Left ventricle myocardium inferior (tissue), 1 donor: Measurements from ENCODE around the gene IARS2. TPM values are rescaled to one million over a fixed set of nuclear protein-coding genes. Genes with fewer than 3 reads are reported as not detected.

ENCODE experiments used
- DNase-seq: peaks from one replicate; pipeline ENCODE4 v3.0.0-alpha.2; 2020
- H3K27ac ChIP-seq: fragments of 200-600 bp; replicated peaks from 2 replicates; pipeline ENCODE4 v1.8.0; 2021
- H3K27me3 ChIP-seq: fragments of 200-600 bp; 2 replicates; pipeline ENCODE4 v1.8.0; 2021; ENCODE audit warnings: low read depth
- H3K36me3 ChIP-seq: fragments of 200-600 bp; 2 replicates; pipeline ENCODE4 v1.8.0; 2021
- H3K4me1 ChIP-seq: fragments of 200-600 bp; 2 replicates; pipeline ENCODE4 v1.8.0; 2021
- H3K4me3 ChIP-seq: fragments of 200-600 bp; 2 replicates; pipeline ENCODE4 v1.8.0; 2021; ENCODE audit warnings: mild to moderate bottlenecking, moderate library complexity
- H3K9me3 ChIP-seq: fragments of 200-600 bp; replicated peaks from 2 replicates; pipeline ENCODE4 v1.8.0; 2021
- CTCF ChIP-seq: fragments of 200-600 bp; IDR thresholded peaks from 2 replicates; pipeline ENCODE4 v1.8.0; 2021; ENCODE audit warnings: antibody characterized with exemption, mild to moderate bottlenecking, borderline replicate concordance
- intact Hi-C: fragments of 100-400 bp; cut with micrococcal nuclease; formaldehyde crosslinking; loops from one replicate; pipeline ENCODE4 v1.11.0; 2022
- total RNA-seq: library from RNA; stranded (reverse); fragmentation: NEBNext Ultra II Directional; extraction: Animal tissue kit (Norgen Biotek cat#: 25700); gene quantifications from one replicate; pipeline ENCODE4 v1.2.1, GENCODE V29; 2021
- donor health status: DM: no; HTN: yes; CAD: no; lungs with severe emphysema.

The IARS2 gene
- total RNA-seq, 1 donor from 2014 or later: 77.5 TPM

GRCh38 chr1:220121791-220122530, 28.0 kb downstream of the IARS2 start:
- H3K36me3 ChIP-seq: peaks cover 24% of the 10 kb centered on the region
- no peak for DNase-seq
- intact Hi-C loops: no loop called here
- peaks cover 14% of the 10 kb centered on the region for H3K4me1 ChIP-seq
- H3K4me3 ChIP-seq: no peak overlapping the region
- TF ChIP-seq CTCF: no peak
- peak overlapping the region; percentile 10 for H3K27ac ChIP-seq
- no peaks in the 10 kb centered on the region for H3K9me3 ChIP-seq
- H3K27me3 ChIP-seq: no peaks in the 10 kb centered on the region

DNA sequence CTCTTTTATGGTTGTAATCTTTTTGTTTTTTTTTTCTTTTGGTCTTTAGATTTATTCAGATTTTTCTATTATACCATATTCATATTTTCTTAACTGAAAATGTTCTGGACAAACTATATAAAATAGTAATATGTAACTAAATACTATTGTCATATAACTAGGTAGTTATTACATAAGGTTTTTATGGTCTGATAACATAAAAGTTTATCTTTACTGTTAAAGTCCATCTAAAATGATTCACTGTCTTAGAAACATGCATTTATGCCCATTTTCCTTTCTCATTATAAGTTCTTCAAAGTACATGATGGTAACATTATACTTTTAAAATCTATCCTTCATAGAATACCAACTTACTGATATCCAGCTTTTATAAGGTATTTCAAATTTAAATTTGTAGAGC, 29.1 kb downstream of the IARS2 start:
- intact Hi-C loops: no loop called here
- no peak for DNase-seq
- Histone ChIP-seq H3K36me3 (peaks cover 24% of the 10 kb centered on the region), H3K27ac (no peak overlapping the region), H3K9me3 (no peaks in the 10 kb centered on the region), H3K4me3 (no peak overlapping the region), H3K4me1 (peaks cover 14% of the 10 kb centered on the region), H3K27me3 (no peaks in the 10 kb centered on the region)
- TF ChIP-seq CTCF: no peak

- Histone ChIP-seq H3K9me3 (no peaks in the 10 kb centered on the region), H3K36me3 (peaks cover 31% of the 10 kb centered on the region), H3K27me3 (no peaks in the 10 kb centered on the region), H3K4me1 (peaks cover 14% of the 10 kb centered on the region), H3K27ac (no peak overlapping the region), H3K4me3 (no peak overlapping the region)
- intact Hi-C loops: no loop called here
- TF ChIP-seq CTCF: peak; percentile 39
- no peak for DNase-seq
Measured at GRCh38 chr1:220123889-220124288, 30.0 kb downstream of the IARS2 start.

DNA sequence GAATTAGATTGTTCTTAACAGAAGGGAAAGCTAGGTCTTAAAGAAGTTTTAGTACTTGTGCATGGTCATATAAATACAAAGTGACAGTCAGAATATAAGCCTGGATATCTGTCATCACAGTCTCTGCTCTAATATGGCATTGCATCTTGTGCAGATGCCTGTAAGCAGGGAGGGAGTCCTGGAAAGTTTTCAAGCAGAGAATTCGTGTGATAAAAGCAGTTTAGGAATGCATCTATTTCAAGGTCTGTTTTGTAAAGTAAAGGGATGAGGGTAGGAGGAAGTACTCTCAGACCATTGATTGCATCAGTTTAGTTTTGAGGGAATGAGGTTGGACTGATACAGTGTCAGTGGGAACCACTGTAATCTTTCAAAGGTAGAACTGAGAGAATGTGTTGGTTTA, 30.6 kb downstream of the IARS2 start:
- H3K4me1 ChIP-seq: peaks cover 14% of the 10 kb centered on the region
- H3K9me3 ChIP-seq: peaks cover 5% of the 10 kb centered on the region
- peaks cover 38% of the 10 kb centered on the region for H3K36me3 ChIP-seq
- no peak for DNase-seq
- intact Hi-C loops: no loop called here
- no peaks in the 10 kb centered on the region for H3K27me3 ChIP-seq
- no peak overlapping the region for H3K4me3 ChIP-seq
- TF ChIP-seq CTCF: no peak
- no peak overlapping the region for H3K27ac ChIP-seq

- H3K4me3 ChIP-seq: no peak overlapping the region
- H3K4me1 ChIP-seq: peaks cover 14% of the 10 kb centered on the region
- TF ChIP-seq CTCF: no peak
- intact Hi-C loops: no loop called here
- no peak overlapping the region for H3K27ac ChIP-seq
- H3K9me3 ChIP-seq: peaks cover 6% of the 10 kb centered on the region
- peaks cover 54% of the 10 kb centered on the region for H3K36me3 ChIP-seq
- H3K27me3 ChIP-seq: no peaks in the 10 kb centered on the region
- no peak for DNase-seq
Measured at GRCh38 chr1:220127076-220127475, 33.1 kb downstream of the IARS2 start.
